ENCODE results near the gene ADGRG1.

ADGRG1 gene

DNA sequence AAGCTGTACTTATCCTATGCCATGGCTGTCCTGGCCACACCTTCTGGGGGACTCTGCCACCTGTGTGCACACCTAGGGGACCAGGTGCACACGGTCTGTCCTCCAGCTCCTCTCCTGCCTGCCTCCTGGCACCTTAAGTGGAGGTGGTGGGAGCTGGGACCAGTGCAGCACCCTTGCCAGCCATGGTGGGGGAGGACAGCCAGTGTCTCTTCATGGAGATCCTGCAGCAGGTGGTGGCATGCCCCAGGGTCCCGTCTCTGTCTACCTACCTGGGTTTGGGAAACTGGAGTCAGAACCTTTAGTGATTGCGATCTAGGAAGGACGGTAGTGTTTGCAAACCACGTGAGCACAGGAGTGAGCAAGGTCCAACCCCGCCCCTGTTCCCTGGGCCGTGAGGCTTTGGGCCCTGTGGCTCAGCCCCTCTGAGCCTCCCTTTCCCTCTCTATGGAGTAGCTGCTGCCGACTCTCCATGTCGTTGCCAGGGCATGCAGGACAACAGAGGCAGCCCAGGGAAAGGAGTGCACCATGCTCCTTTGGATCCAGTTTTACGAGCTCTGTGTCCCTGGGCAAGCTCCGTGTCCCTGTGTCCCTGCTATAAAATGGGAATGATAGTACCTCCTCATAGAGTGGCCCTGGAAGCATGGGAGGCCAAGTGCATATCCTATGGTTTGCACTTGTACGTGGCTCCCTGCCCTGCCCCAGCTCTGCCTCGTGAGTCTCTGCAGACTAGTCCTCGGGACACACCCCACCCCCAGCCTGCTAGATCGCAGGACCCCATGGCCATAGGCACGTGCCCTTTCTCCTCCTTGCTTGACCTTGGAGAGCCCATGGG lies 7.1 kb downstream of the ADGRG1 start:
- DNase-seq (ENCODE audit: low spot score) = no peak

DNA sequence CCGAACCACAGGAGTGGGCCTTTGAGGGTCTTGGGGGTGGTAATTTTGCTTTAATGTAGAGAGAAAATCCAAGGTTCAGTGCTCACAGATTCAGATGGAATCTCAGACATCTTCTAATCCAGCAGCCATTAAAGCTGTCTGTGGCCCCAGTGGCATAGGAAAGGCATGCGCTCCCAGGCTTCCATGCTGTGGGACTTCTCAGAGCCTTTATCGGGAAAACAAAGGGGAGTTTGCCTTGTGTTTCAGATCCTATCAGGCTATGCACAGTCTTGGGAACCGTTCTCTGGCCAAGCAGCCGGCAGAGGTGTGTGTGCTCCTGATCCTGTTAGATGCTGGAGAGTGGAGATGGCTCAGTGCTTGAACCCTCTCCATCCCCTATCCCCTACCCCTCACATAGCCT lies 7.8 kb downstream of the ADGRG1 start:
- DNase-seq (ENCODE audit: low spot score) = no peak

DNA sequence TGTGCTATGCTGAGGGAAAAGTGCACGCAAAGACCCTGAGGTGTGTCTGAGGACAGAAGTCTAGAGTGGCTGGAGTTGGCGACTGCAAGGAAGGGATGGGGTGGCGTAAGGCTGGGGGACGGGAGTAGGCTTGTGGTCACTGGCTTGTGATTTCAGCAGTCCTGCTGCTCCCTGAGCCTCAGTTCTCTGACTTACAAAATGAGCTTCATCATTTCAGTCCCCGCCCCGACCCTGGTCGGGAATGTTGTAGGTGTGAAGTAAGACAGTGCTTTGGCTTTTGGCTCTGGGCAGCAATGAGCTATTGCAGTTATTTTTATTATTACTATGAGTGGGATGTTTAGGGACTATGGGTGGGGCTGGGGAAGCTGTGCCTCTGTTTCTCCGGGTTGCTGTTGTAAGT lies 8.6 kb downstream of the ADGRG1 start:
- no peak for DNase-seq (ENCODE audit: low spot score)

DNA sequence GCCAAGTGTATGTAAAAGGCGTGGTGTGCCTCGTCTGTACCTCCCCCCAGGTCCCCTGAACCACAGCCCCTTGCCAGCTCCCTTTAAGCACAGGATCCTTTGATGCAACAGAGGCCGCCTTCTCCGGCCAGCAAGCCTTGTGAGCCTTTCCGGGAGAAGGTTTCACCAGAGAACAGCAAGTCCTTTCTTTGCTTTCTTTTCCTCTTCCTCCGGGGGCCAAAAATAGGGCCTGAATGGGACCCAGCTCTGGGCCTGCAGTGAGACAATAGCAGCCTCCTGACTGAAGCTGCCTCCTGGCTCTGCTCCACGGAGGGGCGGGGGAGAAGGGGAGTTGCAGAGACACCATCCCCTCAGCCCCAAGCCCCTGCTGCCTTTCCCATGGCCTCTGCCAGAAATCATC lies 9.0 kb downstream of the ADGRG1 start:
- DNase-seq (ENCODE audit: low spot score) = peak; percentile 80

DNA sequence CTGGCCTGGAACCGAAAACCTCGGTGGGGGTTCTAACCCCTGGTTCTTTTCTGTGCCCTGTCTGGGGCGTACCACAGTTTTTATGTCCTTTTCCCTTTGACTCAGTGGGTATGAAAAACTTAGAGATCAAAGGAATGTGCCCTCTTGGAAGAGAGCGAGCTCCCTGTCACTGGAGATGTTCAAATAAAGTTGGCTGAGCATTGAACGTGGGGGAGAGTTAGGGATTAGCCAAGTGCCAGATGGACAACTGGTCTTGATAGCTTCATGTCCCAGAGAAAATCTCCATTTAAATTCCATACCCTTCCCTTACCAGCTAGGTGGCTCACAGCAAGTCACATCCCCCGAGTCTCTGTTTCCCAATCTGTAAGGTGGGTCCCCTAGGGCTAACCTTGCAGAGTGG lies 9.5 kb downstream of the ADGRG1 start:
- DNase-seq (ENCODE audit: low spot score) = no peak

DNA sequence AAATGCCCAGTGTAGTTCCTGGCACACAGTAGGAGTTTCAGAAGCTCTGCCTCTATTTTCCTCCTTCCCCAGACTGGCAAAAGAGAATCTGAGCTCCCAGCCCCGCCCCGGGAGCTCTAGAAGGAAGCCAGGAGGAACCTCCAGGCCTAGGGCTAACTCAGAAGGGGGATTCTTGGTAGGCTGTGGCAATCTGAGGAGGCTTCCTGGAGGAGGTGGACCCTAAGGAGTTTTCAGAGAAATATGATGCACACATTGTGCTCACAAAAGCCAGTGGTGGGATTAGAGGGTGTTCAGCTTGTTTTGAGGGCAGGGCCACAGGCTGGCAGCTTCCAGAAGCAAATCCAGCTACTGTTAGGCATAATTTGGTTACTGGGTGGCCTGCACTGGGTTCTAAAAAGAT lies 10.0 kb downstream of the ADGRG1 start:
- DNase-seq (ENCODE audit: low spot score) = no peak

DNA sequence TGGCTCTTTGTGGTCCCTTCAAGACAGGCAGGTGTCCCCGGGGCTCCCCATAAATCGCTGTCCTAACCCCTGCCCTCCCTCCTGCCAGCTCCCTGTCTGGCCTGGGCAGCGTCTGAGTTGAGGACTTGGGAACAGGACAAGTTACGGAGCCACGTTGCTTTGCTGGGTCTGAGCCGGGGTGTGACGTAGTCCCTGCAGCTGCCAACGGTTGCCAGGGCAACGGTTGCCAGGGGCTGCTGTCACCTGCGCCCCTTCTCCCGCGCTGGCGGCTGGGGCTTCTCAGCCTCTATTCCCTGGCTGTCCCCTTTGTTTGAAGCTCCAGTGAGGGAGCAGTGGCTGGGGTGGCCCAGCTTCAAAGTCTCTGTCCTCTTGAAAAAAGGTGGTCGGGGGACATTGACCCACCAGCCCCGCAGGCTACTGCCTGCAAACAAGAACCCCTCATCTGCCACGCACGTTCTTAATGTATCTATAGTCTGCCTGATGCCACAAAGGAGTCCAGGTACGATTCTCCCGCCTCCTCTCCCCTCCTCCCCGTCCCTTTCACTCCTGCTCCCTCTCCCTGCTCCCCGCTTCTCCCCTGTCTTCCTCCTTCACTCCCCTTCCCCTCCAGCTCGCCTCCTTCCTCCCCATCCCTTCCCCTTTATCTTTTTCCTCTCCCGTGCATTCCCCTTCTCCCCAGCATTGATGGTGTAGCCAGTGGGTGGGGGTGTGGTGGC lies 10.9 kb downstream of the ADGRG1 start:
- DNase-seq (ENCODE audit: low spot score) = no peak

DNA sequence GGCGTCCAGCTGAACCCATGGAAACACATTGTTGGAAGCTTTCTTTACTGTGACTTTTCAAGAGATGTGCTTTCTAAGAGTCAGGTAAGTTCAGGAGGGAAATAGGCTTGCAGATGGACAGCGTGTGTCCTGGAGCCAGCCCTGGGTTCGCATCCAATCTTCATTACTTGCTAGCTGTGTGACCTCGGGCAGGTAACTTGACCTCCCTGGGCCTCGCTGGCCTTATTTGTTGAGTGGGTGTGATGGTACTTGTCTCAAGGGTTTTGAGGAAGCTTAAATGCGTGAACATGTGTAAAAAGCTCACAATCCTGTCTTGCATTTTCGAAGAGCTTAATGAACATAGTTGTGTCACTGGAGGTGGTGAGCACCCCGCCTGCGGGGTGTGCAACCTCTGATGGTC lies 11.8 kb downstream of the ADGRG1 start:
- no peak for DNase-seq (ENCODE audit: low spot score)

DNA sequence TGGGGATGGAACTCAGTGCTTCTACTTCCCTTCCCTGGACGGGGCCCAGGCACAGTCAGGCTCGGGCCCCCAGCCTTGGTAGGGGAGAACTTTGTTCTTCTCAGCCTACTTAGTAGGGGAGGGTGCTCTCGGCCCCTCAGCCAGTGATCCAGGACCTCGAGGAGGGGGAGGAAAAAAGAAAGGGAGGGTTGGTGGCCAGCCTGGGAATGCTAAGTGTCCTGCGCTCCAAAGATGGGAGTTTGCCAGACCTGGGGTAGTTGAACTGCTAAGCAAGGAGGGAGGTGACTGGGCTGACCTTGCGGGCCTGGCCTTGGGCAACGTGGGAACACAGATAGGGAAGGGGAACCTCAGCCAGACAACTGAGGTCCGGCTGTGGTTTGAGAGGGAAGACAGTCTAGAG lies 12.2 kb downstream of the ADGRG1 start:
- no peak for DNase-seq (ENCODE audit: low spot score)

DNA sequence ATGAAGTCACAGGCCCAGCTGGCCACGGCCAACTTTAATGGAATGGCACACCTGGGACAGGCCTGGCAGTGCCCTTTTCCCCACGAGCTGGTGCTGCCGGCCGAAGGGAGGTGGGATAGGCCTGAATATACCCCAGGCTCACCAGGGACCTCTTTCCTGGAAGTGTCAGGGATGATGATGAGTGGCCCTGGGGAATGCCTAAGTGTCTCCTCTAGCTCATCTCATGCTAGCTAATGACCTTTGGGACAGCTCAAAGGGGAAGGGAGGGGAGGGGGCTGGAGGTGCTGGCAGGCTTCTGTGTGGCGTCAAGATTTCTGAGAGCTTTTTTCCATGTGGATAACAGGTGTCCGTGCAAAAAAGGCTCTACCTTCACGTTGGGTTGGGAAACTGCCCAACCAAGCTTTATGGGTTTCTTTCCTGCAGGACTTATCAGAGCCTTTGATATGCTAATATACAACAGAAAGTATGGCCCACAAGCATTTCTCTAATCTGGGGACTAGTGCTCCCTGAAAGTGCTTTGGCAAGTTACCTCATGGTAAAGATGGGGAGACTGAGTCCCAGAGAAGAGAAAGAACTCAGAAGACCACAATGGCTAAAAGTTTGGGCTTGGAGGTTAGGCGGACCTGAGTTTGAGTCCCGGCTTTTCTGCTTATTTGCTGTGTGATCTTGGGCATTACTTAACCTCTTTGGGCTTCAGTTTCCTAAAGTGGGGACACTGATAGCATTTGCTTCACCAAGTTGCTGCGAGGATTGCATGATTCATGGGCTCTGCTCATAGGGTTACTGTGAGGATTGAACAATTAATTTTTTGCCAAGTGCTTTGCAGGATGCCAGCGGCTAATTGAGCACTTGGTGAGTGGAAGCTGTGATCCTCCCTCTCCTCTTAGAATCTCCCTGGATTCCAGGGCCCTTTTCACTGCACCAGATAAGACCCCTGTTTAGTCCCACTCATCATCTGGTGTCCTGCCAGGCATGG lies 14.0 kb downstream of the ADGRG1 start:
- DNase-seq (ENCODE audit: low spot score) = no peak

DNA sequence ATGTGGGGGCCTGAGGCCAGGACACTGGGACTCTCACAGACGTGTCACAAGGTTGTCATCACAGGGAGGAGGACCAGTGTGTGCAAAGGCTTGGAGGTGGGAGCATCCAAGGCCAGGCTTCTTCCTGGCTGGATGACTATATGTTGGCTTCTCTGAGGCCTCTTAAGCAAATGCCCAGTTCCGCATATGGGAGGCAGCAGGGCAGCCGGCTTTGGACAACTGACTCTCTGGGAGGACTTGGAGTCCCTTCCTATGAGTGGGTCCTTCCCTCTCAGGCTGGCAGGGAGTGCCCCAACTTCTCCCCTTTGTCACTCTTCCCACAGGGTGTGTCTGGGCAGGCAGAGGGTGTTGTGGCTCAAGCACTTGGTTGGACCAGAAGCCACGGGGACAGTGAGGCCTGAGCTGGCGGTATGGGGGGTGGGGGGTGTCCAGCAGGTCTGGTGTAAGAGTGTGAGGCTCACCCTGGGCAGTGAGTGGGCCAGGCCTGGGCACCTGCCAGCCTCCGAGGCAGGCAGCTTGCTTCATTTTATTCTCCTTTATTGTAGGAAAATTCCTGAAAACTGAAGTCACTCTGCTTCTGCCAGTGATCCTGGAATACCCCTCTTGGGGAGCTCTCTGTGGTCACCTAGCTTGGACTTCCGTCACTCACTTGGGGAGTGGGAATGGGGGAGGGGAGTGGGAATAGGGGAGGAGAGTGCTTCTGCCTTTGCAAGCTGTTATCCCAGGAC lies 14.9 kb downstream of the ADGRG1 start:
- DNase-seq (ENCODE audit: low spot score) = no peak

DNA sequence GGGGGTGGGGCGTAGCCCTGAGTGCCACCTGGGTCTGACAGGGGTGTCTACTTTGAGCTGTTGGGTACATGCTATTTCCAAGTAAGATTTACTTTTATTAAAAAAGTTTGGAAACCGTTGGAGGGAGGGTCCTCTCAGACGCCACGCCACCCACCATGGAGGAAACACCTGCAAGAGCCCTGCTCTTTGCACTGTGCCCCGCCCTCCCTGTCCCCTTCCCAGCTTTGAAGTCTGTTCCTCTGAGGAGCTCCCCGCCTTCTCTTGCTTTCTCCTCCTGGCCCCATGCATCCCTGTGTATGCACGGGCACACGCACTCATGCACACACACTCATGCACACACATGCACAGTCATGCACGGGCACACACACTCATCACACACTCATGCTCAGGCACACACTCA lies 15.5 kb downstream of the ADGRG1 start:
- no peak for DNase-seq (ENCODE audit: low spot score)

DNA sequence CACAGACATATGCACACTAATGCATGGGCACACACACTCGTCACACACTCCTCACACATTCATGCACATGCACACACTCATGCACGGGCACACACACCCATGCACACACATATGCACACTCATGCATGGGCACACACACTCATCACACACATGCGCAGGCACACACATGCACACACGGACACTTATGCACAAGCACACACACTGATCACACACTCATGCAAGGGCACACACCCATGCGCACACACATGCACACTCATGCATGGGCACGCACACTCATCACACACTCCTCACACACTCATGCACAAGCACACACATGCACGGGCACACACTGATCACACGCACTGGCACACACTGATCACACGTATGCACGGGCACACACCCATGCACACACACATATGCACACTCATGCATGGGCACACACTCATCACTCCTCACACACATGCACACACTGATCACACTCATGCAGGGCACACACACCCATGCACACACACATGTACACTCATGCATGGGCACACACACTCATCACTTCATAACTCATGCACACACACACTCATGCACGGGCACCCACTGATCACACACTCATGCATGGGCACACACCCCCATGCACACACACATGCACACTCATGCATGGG lies 16.1 kb downstream of the ADGRG1 start:
- no peak for DNase-seq (ENCODE audit: low spot score)

DNA sequence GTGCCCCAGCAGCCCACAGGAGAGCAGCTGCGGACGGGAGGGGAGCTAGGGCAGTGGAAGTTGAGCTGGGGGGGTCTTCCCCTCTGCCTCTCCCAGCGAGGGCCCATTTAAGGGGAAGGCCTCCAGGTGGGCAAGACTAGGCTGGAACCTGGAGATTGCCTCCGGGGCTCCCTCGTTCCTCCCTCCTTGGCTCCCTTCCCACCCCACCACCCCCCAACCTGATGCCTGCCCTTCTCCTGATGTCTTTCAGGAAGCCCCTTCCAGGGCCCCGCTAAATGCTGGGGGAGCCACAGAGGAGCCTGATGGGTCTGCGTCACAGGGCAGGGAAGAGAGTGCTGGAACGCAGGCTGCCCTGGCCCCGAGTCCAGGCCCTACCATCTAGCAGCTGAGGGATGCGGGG lies 16.7 kb downstream of the ADGRG1 start:
- no peak for DNase-seq (ENCODE audit: low spot score)

DNA sequence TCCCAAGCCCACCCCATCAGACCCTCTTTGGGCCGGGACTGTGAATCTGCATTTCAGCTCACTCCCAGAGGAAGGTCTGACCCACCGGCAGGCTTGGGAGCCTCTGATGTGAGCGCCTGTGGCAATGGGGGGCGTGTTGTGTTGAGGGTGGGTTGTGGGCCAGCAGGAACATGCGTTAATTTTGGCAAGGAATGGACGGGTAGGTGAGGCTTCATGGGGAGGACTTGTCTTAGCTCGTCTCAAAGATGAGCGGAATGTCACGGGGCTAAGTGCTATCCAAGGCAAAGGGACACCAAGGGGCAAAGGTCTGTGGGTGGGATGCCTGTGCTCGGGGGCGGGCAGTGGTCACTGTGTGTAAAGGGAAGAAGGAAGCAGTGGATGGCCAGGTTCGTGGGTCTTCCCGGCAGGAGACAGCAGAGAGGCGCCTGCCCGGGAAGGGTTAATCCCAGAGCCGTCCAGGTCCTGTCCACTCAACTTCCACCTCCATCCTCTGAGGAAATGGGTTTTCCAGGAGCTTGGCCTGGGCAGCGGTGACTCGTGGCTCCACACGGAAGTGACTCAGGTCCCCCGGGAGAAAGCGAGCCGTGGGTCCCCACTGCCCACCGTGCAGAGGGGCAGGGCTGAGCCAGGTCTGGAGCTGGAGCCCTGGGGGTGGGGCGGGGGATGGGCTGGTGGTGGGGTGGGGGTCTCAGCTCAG lies 17.4 kb downstream of the ADGRG1 start:
- no peak for DNase-seq (ENCODE audit: low spot score)

DNA sequence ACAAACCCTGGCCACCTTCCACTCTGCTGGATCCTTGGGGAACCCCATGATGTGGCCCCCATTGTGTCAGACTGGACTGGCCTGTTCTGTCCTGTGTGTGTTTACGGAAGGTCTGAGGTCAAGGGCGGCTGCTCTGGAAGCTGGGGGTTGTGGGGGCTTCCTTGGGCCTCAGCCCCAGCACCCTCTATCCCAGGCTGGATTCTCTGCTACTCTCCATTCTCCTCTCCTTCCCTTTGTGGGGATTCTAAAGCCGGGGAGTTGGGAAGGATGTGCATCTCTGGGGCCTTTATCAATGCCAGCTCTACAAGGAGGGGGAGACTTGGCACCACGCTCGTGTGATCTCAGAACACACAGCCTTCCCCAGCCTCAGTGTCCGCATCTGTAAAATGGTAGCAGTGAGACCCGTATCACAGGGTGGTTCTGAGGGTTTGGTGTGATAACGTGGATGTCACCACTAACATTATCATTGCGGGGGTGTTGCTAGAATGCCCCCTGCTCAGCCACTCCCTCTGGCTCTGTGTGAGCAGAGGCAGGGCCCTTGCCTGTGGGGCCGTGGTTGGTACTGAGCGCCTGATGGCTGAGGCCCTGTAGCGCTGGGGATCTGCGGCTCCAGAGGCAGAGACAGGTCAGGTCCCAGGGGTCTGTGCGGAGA lies 18.1 kb downstream of the ADGRG1 start:
- DNase-seq (ENCODE audit: low spot score) = no peak

DNA sequence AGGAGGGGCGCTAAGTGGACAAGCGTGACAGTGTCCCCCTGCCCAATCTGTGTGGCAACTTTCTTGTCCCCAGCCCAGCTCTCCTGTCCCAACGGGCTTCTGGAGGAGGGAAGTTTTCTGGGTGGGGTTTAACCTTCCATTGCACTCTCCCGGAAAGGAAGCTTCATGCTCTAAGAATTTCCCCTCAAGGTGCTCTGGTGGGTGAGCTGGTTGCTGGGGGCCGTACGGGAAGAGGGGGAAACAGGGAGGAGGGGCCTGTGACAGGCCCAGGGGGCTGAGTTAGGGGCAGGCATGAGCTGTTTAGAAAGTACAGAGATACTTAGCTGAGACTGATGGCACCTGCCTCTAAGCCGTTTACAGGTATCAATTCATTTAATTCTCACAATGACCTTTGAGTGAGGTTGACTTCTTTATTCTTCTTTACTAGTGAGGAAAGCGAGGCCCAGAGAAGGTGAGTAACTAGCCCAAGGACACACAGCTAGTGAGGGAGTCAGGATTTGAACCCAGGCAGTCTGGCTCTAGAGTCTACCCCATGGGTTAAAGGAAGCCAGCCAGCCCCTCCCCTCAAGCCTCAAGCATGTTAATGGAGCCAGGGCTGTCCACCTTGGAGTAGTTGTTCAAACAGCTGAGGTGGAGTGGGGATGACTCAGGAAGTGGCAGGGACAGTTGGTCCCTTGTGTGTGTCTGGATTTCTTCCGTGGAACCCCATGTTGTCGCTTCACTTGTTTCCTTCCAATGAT lies 18.9 kb downstream of the ADGRG1 start:
- DNase-seq (ENCODE audit: low spot score) = no peak

DNA sequence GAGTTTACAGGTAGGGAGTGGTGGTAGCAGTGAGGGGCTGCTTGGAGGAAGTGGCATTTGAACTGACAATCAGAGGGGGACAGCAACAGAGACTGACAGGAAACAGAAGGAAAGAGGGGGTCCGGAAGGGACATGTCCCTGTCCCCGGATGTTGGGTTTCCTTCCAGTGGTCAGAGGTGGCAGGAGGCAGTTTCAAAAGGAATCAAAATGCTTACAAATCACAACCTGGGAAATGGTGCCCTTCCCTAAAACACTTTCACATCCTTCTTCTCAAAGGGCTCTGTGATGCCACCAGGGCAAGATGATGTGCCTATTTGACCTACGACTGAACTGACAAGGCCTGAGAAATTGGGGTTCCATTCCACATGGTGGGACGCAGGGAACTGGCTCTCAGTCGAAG lies 19.7 kb downstream of the ADGRG1 start:
- DNase-seq (ENCODE audit: low spot score) = no peak

All from COLO829 (cell line).